Neural crest cell (in vitro differentiated cells): Measurements from ENCODE around the gene RHCE. TPM values are rescaled to one million over a fixed set of nuclear protein-coding genes. Genes with fewer than 3 reads are reported as not detected.
"Not testable (repeated sequence)": the region's sequence is repeated elsewhere in the genome, so short reads cannot be mapped to it uniquely, and the experiment has no call there.

ENCODE experiments used
- DNase-seq: peaks from one replicate; pipeline ENCODE4 v3.0.0; 2021; ENCODE audit warnings: low read depth, mixed read lengths, low spot score
- H3K27ac Mint-ChIP-seq: one replicate; pipeline ENCODE4 v1.8.0; 2021; ENCODE audit warnings: mild to moderate bottlenecking, mixed read lengths; ENCODE audit not compliant: unreplicated experiment
- H3K27me3 Mint-ChIP-seq: 2 replicates; pipeline ENCODE4 v1.8.0; 2021; ENCODE audit warnings: low read depth, mild to moderate bottlenecking, mixed read lengths
- H3K36me3 Mint-ChIP-seq: 2 replicates; pipeline ENCODE4 v1.8.0; 2021; ENCODE audit warnings: low read depth, mild to moderate bottlenecking, mixed read lengths
- H3K4me1 Mint-ChIP-seq: 2 replicates; pipeline ENCODE4 v1.8.0; 2021; ENCODE audit warnings: mixed read lengths
- H3K4me3 Mint-ChIP-seq: one replicate; pipeline ENCODE4 v1.8.0; 2021; ENCODE audit warnings: mild to moderate bottlenecking, mixed read lengths
- H3K9me3 Mint-ChIP-seq: 2 replicates; pipeline ENCODE4 v1.8.0; 2021; ENCODE audit warnings: mixed read lengths
- total RNA-seq: library from RNA; stranded (reverse); gene quantifications from 2 replicates; pipeline ENCODE4 v1.2.1, GENCODE V29; 2021
- TF ChIP-seq, protein P1 (sequence below): fragments of 200-600 bp; sonication (generic); conservative IDR thresholded peaks from 2 replicates; pipeline ENCODE4 v1.5.0; 2021; ENCODE audit warnings: antibody characterized with exemption, mild to moderate bottlenecking

The RHCE gene
- total RNA-seq, 1 donor from 2014 or later = not detected

DNA sequence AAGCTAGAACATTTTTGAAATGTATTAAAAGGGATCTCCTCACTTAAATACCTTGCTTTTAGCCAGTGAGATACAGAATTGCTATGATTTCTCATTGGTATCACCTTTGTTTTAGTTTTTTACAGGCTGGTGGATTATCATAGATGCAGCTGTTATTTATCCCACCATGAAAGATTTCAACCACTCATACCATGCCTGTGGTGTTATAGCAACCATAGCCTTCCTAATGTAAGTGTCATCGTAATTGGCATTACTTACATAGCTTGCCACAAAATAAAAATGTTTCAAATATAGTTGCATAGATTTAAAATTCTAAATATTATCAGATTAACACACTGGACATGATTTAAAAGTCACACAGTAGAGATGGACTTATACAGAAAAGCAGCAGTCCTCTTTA is 77.8 kb downstream of the RHCE start:
- no peak for DNase-seq
- H3K27me3 Mint-ChIP-seq = no peaks in the 10 kb centered on the region
- no peak overlapping the region for H3K27ac Mint-ChIP-seq
- TF ChIP-seq, protein P1, sequence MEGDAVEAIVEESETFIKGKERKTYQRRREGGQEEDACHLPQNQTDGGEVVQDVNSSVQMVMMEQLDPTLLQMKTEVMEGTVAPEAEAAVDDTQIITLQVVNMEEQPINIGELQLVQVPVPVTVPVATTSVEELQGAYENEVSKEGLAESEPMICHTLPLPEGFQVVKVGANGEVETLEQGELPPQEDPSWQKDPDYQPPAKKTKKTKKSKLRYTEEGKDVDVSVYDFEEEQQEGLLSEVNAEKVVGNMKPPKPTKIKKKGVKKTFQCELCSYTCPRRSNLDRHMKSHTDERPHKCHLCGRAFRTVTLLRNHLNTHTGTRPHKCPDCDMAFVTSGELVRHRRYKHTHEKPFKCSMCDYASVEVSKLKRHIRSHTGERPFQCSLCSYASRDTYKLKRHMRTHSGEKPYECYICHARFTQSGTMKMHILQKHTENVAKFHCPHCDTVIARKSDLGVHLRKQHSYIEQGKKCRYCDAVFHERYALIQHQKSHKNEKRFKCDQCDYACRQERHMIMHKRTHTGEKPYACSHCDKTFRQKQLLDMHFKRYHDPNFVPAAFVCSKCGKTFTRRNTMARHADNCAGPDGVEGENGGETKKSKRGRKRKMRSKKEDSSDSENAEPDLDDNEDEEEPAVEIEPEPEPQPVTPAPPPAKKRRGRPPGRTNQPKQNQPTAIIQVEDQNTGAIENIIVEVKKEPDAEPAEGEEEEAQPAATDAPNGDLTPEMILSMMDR = no peak
- peaks cover 16% of the 10 kb centered on the region for H3K4me1 Mint-ChIP-seq
- peaks cover 5% of the 10 kb centered on the region for H3K36me3 Mint-ChIP-seq
- no peaks in the 10 kb centered on the region for H3K9me3 Mint-ChIP-seq
- H3K4me3 Mint-ChIP-seq = no peak overlapping the region

DNA sequence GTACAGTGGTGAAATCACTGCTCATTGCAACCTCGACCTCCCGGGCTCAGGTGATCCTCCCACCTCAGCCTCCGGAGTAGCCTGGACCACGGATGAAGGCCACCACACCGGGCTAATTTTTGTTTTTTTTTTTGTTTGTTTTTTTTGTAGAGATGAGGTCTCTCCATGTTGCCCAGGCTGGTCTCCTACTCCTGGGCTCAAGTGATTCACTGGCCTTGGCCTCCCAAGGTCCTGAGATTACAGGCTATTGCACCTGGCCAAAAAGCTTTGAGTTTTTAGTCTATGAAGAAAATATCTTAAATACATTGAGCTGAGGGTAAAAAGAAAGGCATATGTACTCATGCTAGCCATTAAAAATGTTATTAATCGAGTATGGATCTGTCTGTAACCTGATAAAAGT is 78.9 kb downstream of the RHCE start:
- H3K27ac Mint-ChIP-seq = peak overlapping the region; percentile 50
- peaks cover 3% of the 10 kb centered on the region for H3K36me3 Mint-ChIP-seq
- TF ChIP-seq, protein P1 = no peak
- H3K27me3 Mint-ChIP-seq = no peaks in the 10 kb centered on the region
- no peaks in the 10 kb centered on the region for H3K9me3 Mint-ChIP-seq
- H3K4me3 Mint-ChIP-seq = peak overlapping the region; percentile 31
- no peak for DNase-seq
- peaks cover 20% of the 10 kb centered on the region for H3K4me1 Mint-ChIP-seq

DNA sequence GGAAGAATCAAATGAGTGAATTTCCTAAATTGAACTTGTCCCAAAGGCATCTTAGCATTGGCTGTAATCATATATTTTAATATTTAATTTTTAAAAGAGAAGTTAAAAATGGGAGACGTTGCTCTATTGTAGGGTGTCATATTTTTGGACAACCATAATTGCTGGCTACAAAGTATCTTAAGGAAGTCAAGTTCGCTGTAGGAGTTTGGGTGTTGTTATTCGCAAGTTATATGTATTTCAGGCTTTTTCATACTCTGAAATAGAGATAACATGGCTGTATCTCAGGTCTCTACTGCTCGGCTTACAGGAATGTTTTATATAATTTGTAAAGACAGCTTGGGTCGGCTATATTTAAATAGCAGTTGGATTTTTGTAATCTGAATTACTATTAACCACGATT is 81.6 kb downstream of the RHCE start:
- Mint-ChIP-seq H3K9me3 (no peaks in the 10 kb centered on the region), H3K4me1 (peaks cover 25% of the 10 kb centered on the region), H3K27ac (peak overlapping the region; percentile 93), H3K36me3 (peaks cover 3% of the 10 kb centered on the region), H3K27me3 (no peaks in the 10 kb centered on the region), H3K4me3 (peak overlapping the region; percentile 96)
- DNase-seq = no peak
- TF ChIP-seq, protein P1 = no peak

DNA sequence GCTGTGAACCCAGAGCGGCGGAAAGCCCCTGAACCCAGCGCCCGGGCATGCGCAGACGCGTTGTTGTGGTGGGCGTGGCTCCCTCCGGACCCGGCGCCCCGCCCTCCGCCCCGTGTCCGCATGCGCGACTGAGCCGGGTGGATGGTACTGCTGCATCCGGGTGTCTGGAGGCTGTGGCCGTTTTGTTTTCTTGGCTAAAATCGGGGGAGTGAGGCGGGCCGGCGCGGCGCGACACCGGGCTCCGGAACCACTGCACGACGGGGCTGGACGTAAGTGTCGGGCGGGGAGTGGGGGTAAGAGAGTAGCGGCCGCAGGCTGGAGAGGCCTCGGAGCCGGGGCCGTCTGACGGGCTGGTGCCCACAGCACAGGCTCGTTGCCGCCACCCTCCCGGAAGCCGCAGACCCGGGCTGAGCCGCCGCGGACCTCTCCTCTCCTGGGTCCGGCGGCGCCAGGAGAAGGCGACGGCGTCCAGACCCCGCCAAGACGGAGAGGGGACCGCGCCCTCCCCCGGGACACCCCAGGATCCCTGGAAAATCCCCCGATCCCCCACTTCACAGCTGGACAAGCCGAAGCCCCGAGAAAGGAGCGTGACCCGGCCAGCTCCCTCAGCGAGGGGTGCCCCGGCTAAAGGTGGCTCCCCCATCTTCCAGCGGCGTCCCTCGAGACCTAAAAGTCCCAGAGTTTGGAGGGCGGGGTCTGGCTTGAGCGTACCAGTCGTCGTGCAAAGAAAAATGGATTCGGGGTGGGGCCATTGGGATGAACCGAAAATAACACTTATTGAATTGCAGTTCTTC is 82.2 kb downstream of the RHCE start, which contains the start of gene TMEM50A:
TMEM50A (plus strand) TSS at position 147 of the 794 bp plus-strand sequence. CDS start 2,153 bp downstream, outside the sequence.
- Mint-ChIP-seq H3K27me3 (no peaks in the 10 kb centered on the region), H3K4me3 (peak within 1 kb of the TSS; percentile 96)

DNA sequence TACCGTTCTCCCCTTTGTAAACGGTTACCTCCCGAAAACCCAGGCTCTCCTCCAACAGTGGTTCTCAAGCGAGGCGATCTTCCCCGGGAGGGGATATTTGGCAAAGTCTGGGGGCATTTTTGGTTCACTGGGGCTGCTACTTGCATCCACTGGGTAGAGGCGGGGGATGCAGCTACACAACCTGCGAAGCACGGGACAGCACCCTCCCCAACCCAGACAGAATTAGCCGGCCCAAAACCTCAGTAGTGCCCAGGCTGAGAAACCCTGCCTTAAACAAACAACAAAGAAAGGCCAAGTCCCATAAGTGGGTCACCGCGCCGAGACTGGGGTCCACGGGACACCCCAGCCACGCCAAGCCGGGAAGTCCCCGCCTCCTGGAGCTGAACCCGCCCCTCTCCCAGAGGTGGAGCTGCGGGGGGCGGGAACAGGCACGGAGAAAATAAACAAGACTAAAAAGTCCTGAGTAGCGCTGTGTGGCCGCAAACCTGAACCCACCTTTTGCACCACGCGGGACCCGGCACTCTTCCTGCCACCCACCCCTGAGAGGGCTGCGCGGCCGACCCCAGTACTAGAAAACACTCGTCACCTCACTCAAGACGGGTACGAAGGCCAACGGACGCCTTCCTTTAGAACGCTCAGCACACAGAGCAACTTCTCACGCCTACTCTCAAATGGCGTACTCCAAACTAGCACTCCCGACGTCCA is 83.0 kb downstream of the RHCE start:
- H3K9me3 Mint-ChIP-seq, H3K27me3 Mint-ChIP-seq, H3K36me3 Mint-ChIP-seq, H3K27ac Mint-ChIP-seq: not testable (repeated sequence)
- peak overlapping the region; percentile 96 for H3K4me3 Mint-ChIP-seq
- DNase-seq = peak; percentile 12
- peaks cover 25% of the 10 kb centered on the region for H3K4me1 Mint-ChIP-seq

More for the DNA sequence above, 82.2 kb downstream of the RHCE start, which contains the start of gene TMEM50A:
- TF ChIP-seq, protein P1 = no peak
- H3K27ac Mint-ChIP-seq = peak within 1 kb of the TSS; percentile 93
- DNase-seq = peak; percentile 90
- H3K4me1 Mint-ChIP-seq = peaks cover 25% of the 10 kb centered on the region
- H3K9me3 Mint-ChIP-seq = no peaks in the 10 kb centered on the region
- no peaks in the 10 kb centered on the region for H3K36me3 Mint-ChIP-seq

DNA sequence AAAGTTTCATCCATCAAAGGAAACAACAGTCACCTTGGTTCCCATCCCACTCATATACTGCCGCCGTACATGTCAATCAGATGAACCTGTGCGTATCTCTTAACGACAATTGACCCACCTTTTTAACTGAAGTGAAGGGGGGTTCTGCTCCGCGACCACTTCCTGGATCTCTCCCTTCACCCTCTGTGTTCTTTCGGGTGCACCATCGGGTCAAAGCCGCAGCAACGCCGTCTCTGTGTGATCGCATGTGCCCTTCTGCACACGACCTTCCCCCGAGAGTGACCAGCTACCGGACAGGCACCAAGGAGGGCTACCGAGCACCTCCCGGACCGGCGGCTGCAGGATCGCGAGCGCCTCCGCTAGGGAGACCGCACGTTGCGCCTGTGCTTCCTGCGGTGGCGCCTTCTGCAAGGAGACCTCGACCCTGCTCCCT is 83.7 kb downstream of the RHCE start:
- H3K27me3 Mint-ChIP-seq, H3K27ac Mint-ChIP-seq, H3K36me3 Mint-ChIP-seq, H3K9me3 Mint-ChIP-seq: not testable (repeated sequence)
- peaks cover 25% of the 10 kb centered on the region for H3K4me1 Mint-ChIP-seq
- peak overlapping the region; percentile 89 for H3K4me3 Mint-ChIP-seq
- DNase-seq = peak; percentile 21

DNA sequence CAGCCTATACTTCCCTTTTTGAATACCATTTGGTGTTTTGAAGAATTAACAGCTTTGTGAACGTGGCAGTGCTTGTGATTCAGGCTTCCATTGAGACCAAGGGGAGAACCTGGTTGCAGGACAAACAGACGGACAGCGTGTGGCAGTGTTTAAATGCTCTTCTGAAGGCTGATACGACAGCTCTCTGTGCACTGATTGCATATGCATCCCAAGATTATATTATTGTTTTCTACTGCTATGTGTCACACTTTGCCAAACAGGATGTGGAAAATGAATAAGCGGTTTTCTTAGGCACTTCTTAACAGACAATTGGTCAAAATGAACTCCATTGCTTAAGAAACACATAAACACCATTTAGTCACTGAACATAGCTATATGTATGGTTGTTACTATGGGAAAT is 90.7 kb downstream of the RHCE start:
- H3K27ac Mint-ChIP-seq, H3K4me3 Mint-ChIP-seq, H3K9me3 Mint-ChIP-seq, H3K36me3 Mint-ChIP-seq, H3K4me1 Mint-ChIP-seq, H3K27me3 Mint-ChIP-seq, DNase-seq: not testable (repeated sequence)

DNA sequence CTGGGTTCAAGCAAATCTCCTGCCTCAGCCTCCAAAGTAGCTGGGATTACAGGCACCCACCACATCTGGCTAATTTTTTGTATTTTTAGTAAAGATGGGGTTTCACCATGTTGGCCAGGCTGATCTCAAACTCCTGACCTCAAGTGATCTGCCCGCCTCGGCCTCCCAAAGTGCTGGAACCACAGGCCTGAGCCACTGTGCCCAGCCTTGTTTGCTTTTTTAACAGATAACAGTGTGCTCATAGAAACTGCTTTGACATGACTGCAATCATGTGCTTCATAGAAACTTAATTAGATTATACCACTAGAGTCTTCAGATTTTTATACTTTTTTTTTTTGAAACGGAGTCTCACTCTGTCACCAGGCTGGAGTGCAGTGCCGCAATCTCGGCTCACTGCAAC is 91.3 kb downstream of the RHCE start:
- not testable (repeated sequence) for H3K4me3 Mint-ChIP-seq, H3K4me1 Mint-ChIP-seq, DNase-seq, H3K9me3 Mint-ChIP-seq, H3K27me3 Mint-ChIP-seq, H3K27ac Mint-ChIP-seq, H3K36me3 Mint-ChIP-seq

DNA sequence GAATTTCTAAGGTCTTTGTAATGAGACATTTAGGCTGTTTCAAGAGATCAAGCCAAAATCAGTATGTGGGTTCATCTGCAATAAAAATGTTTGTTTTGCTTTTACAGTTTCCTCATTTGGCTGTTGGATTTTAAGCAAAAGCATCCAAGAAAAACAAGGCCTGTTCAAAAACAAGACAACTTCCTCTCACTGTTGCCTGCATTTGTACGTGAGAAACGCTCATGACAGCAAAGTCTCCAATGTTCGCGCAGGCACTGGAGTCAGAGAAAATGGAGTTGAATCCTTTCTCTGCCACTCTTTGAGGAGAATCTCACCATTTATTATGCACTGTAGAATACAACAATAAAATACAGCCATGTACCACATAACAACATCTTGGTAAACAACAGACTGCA is 91.8 kb downstream of the RHCE start:
- H3K4me3 Mint-ChIP-seq, H3K27me3 Mint-ChIP-seq, H3K9me3 Mint-ChIP-seq, H3K27ac Mint-ChIP-seq, H3K4me1 Mint-ChIP-seq, H3K36me3 Mint-ChIP-seq, DNase-seq: not testable (repeated sequence)
